Measurements from ENCODE around the gene USP2. TPM values are rescaled to one million over a fixed set of nuclear protein-coding genes. Genes with fewer than 3 reads are reported as not detected.

USP2 gene
- total and polyA plus RNA-seq, 2 of the 8 experiments (the other 6 are each of a cell fraction or from before 2014, with no cell fraction given), result 2.2 to 6.9 TPM

- Histone ChIP-seq H4K20me1 (replicated peaks in 1 of 2; ENCODE audit: control insufficient read depth in 1 of 2, insufficient read depth in 2 of 2, low read length in 2 of 2) (peaks cover 4 to 21% of the 10 kb centered on the region in 2 experiments), H2BK15ac (ENCODE audit: low read length) (no peak overlapping the region), H3K4ac (replicated peaks; ENCODE audit: insufficient read length, low read depth, low read length) (no peak overlapping the region), H2BK12ac (ENCODE audit: low read depth, low read length) (no peak overlapping the region), H3K9ac (replicated peaks in 1 of 4; ENCODE audit: extremely low read depth in 1 of 4, low read depth in 3 of 4, low read length in 3 of 4) (no peak overlapping the region), H3K27me3 (replicated peaks in 1 of 4; ENCODE audit: control insufficient read depth in 3 of 4, extremely low read depth in 1 of 4, insufficient read depth in 3 of 4, low read length in 3 of 4) (peaks cover 11 to 26% (median 22%) of the 10 kb centered on the region in 4 experiments), H3K14ac (ENCODE audit: insufficient read length) (no peak overlapping the region), H4K5ac (ENCODE audit: insufficient read length, low read depth, low read length) (no peak overlapping the region), H3K56ac (replicated peaks; ENCODE audit: insufficient read length, low read depth, low read length) (no peak overlapping the region), H2BK5ac (ENCODE audit: low read depth, low read length) (no peak overlapping the region), H3K9me3 (ENCODE audit: insufficient read depth in 2 of 2, low read depth in 1 of 2, low read length in 1 of 2) (no peaks in the 10 kb centered on the region), H2AK5ac (ENCODE audit: low read depth, low read length) (no peak overlapping the region), H3K4me1 (replicated peaks in 1 of 4; ENCODE audit: control insufficient read depth in 3 of 4, insufficient read depth in 4 of 4, low read length in 3 of 4) (peaks cover 12 to 24% (median 19%) of the 10 kb centered on the region in 4 experiments), H3K4me3 (ENCODE audit: extremely low read depth in 1 of 4, insufficient read depth in 2 of 4, low read depth in 3 of 4, low read length in 4 of 4) (no peak overlapping the region), H3K23ac (ENCODE audit: insufficient read length) (no peak overlapping the region), H3K36me3 (ENCODE audit: control insufficient read depth in 2 of 4, insufficient read depth in 4 of 4, low read length in 3 of 4) (peaks cover 0 to 6% (median 5%) of the 10 kb centered on the region in 4 experiments; a peak in 3 of 8 replicates), H3K79me1 (ENCODE audit: low read depth, low read length) (no peaks in the 10 kb centered on the region; the same call in 1 of the 2 replicates), H3K23me2 (ENCODE audit: low read depth, low read length) (peaks cover 6% of the 10 kb centered on the region), H4K8ac (ENCODE audit: extremely low read depth, insufficient read depth, low read length) (no peak overlapping the region), H2BK20ac (ENCODE audit: low read length) (no peak overlapping the region), H3K18ac (ENCODE audit: extremely low read depth, low read length) (no peak overlapping the region), H3K27ac (ENCODE audit: low read depth, low read length) (no peak overlapping the region), H4K91ac (replicated peaks; ENCODE audit: insufficient read length, low read length) (no peak overlapping the region), H3K79me2 (ENCODE audit: control insufficient read depth in 1 of 2, insufficient read depth in 2 of 2, low read length in 2 of 2) (no peaks in the 10 kb centered on the region), H2AFZ (ENCODE audit: low read length) (no peak overlapping the region), H2BK120ac (replicated peaks; ENCODE audit: low read depth, low read length) (no peak overlapping the region), H3K4me2 (ENCODE audit: insufficient read depth in 1 of 2, low read depth in 2 of 2, low read length in 2 of 2) (no peak overlapping the region)
- DNase-seq (ENCODE audit: low read depth in 1 of 2, low spot score in 2 of 2) (no peak), FAIRE-seq (no peak)
- POLR2A ChIA-PET (ENCODE audit: partially characterized antibody), result interaction anchor here (1.6 to 1.8 kb wide), 2 partner anchors 7 to 21 kb away, joined by 3 to 8 read pairs; no protein-coding TSS in a partner anchor
- 86% methylated on average over 10 of the region's 10 CpGs; no CpG with 5 or more reads in 1 of the 2 experiments for WGBS, 2 experiments (ENCODE audit: extremely low coverage in 1 of 2, insufficient coverage in 1 of 2, insufficient read length in 1 of 2, insufficient replicate concordance in 2 of 2, low coverage in 1 of 2, low lambda C conversion rate in 2 of 2, missing lambda C conversion rate in 1 of 2)
- CTCF ChIA-PET (ENCODE audit: partially characterized antibody), result interaction anchor here (1.4 to 10.9 kb wide), 6 partner anchors 18 to 115 kb away, joined by 3 to 474 read pairs (median 6); partner anchors contain the start of genes C1QTNF5 and USP2
- TF ChIP-seq HDAC6 (IDR thresholded peaks at IDR 0.05; ENCODE audit: low read depth, low read length) (no peak), FOSL1 (IDR thresholded peaks at IDR 0.05; ENCODE audit: insufficient read depth, low read depth, low read length) (no peak), GABPA (IDR thresholded peaks at IDR 0.05; ENCODE audit: borderline replicate concordance, insufficient read depth, low read length) (no peak), JUN (IDR thresholded peaks at IDR 0.05; ENCODE audit: low read depth, low read length) (no peak), SIRT6 (IDR thresholded peaks at IDR 0.05; ENCODE audit: low read length) (no peak), CREB1 (IDR thresholded peaks at IDR 0.05) (no peak), RAD21 (IDR thresholded peaks at IDR 0.05 in 1 of 2, conservative IDR thresholded peaks at IDR 0.05 in 1 of 2; ENCODE audit: low read depth in 2 of 2, low read length in 2 of 2) (no peak), POU5F1 (IDR thresholded peaks at IDR 0.05; ENCODE audit: low read depth, low read length) (no peak), SIX5 (IDR thresholded peaks at IDR 0.05; ENCODE audit: low read depth, low read length) (no peak), HDAC2 (IDR thresholded peaks at IDR 0.05; ENCODE audit: borderline replicate concordance in 1 of 2, low read depth in 2 of 2, low read length in 2 of 2) (no peak), TAF7 (optimal IDR thresholded peaks at IDR 0.05; ENCODE audit: borderline replicate concordance, low read depth, low read length) (no peak)
These were observed 21.9 kb downstream of the USP2 start for GRCh38 chr11:119359365-119360214.
